ENCODE measurements around the gene ARHGAP12.
A peak's percentile ranks its signal among the peaks of the same experiment; 100 is the strongest.

DNA sequence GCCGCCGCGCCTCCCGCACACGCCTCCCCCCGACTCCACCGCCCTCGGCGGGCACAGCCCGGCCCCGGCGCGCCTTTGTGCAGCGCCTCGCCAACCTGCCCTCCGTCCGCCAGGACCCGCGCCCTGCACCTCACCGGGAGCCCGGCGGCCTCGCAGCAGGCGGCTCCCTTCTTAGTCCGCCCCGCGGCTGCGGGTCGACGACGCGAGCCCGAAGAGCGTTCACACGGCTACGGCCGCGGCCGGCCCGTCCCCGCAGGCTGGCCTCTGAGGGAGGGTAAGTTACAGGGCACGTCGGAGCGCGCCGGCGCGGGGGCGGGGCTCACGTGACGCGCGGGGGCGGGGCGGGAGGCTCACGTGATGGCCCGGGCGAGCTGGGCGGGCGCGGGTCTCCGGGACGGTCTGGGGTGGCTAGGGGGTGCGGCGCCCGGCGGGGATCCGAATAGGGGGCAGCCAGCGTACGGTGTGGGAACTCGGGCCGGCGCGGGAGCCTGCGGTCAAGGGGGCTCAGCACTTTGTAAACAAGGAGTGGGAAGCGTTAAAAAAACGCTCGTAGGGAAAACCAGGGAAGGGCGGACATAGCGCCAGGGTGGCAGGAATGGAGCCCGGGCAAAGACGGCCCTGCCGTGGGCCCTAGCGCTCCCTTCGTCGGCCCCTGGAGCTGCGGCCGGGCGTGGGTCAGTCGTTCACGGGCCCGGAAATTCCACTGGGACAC lies at the start of gene ARHGAP12:
- TF ChIP-seq, protein P1, sequence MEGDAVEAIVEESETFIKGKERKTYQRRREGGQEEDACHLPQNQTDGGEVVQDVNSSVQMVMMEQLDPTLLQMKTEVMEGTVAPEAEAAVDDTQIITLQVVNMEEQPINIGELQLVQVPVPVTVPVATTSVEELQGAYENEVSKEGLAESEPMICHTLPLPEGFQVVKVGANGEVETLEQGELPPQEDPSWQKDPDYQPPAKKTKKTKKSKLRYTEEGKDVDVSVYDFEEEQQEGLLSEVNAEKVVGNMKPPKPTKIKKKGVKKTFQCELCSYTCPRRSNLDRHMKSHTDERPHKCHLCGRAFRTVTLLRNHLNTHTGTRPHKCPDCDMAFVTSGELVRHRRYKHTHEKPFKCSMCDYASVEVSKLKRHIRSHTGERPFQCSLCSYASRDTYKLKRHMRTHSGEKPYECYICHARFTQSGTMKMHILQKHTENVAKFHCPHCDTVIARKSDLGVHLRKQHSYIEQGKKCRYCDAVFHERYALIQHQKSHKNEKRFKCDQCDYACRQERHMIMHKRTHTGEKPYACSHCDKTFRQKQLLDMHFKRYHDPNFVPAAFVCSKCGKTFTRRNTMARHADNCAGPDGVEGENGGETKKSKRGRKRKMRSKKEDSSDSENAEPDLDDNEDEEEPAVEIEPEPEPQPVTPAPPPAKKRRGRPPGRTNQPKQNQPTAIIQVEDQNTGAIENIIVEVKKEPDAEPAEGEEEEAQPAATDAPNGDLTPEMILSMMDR (IDR thresholded peaks at IDR 0.05; ENCODE audit: insufficient read depth, low read length), result no peak
- peak; percentile 30 for TF ChIP-seq POLR2AphosphoS5 (IDR thresholded peaks at IDR 0.05; ENCODE audit: low read depth)
- TF ChIP-seq, protein P2, sequence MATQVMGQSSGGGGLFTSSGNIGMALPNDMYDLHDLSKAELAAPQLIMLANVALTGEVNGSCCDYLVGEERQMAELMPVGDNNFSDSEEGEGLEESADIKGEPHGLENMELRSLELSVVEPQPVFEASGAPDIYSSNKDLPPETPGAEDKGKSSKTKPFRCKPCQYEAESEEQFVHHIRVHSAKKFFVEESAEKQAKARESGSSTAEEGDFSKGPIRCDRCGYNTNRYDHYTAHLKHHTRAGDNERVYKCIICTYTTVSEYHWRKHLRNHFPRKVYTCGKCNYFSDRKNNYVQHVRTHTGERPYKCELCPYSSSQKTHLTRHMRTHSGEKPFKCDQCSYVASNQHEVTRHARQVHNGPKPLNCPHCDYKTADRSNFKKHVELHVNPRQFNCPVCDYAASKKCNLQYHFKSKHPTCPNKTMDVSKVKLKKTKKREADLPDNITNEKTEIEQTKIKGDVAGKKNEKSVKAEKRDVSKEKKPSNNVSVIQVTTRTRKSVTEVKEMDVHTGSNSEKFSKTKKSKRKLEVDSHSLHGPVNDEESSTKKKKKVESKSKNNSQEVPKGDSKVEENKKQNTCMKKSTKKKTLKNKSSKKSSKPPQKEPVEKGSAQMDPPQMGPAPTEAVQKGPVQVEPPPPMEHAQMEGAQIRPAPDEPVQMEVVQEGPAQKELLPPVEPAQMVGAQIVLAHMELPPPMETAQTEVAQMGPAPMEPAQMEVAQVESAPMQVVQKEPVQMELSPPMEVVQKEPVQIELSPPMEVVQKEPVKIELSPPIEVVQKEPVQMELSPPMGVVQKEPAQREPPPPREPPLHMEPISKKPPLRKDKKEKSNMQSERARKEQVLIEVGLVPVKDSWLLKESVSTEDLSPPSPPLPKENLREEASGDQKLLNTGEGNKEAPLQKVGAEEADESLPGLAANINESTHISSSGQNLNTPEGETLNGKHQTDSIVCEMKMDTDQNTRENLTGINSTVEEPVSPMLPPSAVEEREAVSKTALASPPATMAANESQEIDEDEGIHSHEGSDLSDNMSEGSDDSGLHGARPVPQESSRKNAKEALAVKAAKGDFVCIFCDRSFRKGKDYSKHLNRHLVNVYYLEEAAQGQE (IDR thresholded peaks at IDR 0.05; ENCODE audit: insufficient replicate concordance, low read depth), result no peak
- no peak for TF ChIP-seq GABPA (IDR thresholded peaks at IDR 0.05; ENCODE audit: low read depth)
- no peak for TF ChIP-seq SPI1 (IDR thresholded peaks at IDR 0.05; ENCODE audit: borderline replicate concordance, low read depth)
